Measurements from ENCODE around the gene CLEC9A. TPM values are rescaled to one million over a fixed set of nuclear protein-coding genes. Genes with fewer than 3 reads are reported as not detected.

Gene CLEC9A
- total RNA-seq, 1 experiment from 2014 or later, result not detected

DNA sequence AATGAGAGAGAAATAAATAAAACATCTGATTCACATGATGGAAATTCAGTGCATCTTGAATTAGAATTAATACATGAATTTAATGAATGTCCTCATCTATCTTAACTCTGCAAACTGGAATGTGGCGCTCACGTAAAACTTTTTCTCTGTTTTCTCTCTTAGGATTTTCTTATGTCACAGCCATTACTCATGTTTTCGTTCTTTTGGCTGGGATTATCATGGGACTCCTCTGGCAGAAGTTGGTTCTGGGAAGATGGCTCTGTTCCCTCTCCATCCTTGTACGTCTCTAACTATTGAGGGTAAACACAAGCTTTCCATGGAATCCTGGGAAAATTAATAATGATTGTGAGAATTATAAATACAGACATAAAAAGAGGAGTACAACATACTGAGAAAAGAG is 15.0 kb upstream of the CLEC9A start:
- DNase-seq (ENCODE audit: low read depth, low spot score) (no peak), ATAC-seq (no peak)
- ChIA-PET POLR2A (no interaction called here), RAD21 (ENCODE audit: low non-redundant PET in 1 of 2, low total read pairs in 2 of 2, uncharacterized antibody in 2 of 2, unreplicated experiment in 2 of 2) (no interaction called here), CTCF (no interaction called here)
- H3K27ac ChIP-seq (ENCODE audit: low read depth, low read length), result no peak overlapping the region
- H3K9me2 ChIP-seq (ENCODE audit: insufficient read depth), result peaks cover 4% of the 10 kb centered on the region; the same call in 1 of the 2 replicates
- H3K4me1 ChIP-seq (ENCODE audit: control insufficient read depth in 1 of 2, insufficient read depth in 2 of 2, low read length in 2 of 2), result no peaks in the 10 kb centered on the region
- H2AFZ ChIP-seq (ENCODE audit: low read depth, low read length, poor library complexity, severe bottlenecking), result no peak overlapping the region
- TF ChIP-seq SP1 (IDR thresholded peaks at IDR 0.05; ENCODE audit: low read depth) (no peak), TCF7L2 (IDR thresholded peaks at IDR 0.05; ENCODE audit: borderline replicate concordance, extremely low read depth, insufficient read depth, insufficient read length) (no peak), YY1 (IDR thresholded peaks at IDR 0.05; ENCODE audit: extremely low read depth, insufficient replicate concordance, low read depth, low read length) (no peak), EZH2 (IDR thresholded peaks at IDR 0.05) (no peak), SIN3A (IDR thresholded peaks at IDR 0.05; ENCODE audit: low read depth) (no peak), ELF1 (IDR thresholded peaks at IDR 0.05; ENCODE audit: borderline replicate concordance, low read depth) (no peak), EZH2phosphoT487 (IDR thresholded peaks at IDR 0.05; ENCODE audit: borderline replicate concordance) (no peak), CTCF (IDR thresholded peaks at IDR 0.05 in 2 of 3, conservative IDR thresholded peaks at IDR 0.05 in 1 of 3; ENCODE audit: borderline replicate concordance in 1 of 3, insufficient read depth in 1 of 3, low read depth in 2 of 3, low read length in 2 of 3) (no peak), EGR1 (IDR thresholded peaks at IDR 0.05; ENCODE audit: low read depth) (no peak), ZBTB33 (IDR thresholded peaks at IDR 0.05; ENCODE audit: extremely low read depth, insufficient replicate concordance, low read length) (no peak), RAD21 (IDR thresholded peaks at IDR 0.05; ENCODE audit: low read depth) (no peak)
- no TSS peak for BruUV-seq (replicated peaks)
- H4K20me1 ChIP-seq (ENCODE audit: insufficient read depth), result no peaks in the 10 kb centered on the region
- intact Hi-C loops (cut with micrococcal nuclease), result no loop called here
- peaks cover 46% of the 10 kb centered on the region for H3K27me3 ChIP-seq (ENCODE audit: insufficient read depth, low read length)
- no peaks in the 10 kb centered on the region for H3K9me3 ChIP-seq (ENCODE audit: control insufficient read depth in 1 of 2, insufficient read depth in 1 of 2, low read depth in 1 of 2, low read length in 2 of 2)
- H3K4me3 ChIP-seq (replicated peaks in 1 of 2; ENCODE audit: low read depth in 1 of 2, low read length in 2 of 2), result no peak overlapping the region
- H3K36me3 ChIP-seq (ENCODE audit: control insufficient read depth in 1 of 2, insufficient read depth in 2 of 2, low read length in 2 of 2), result no peaks in the 10 kb centered on the region
- H3K4me2 ChIP-seq (ENCODE audit: low read length), result no peak overlapping the region
- no peaks in the 10 kb centered on the region for H3K79me2 ChIP-seq (ENCODE audit: insufficient read depth, low read length)
- H3K9ac ChIP-seq (ENCODE audit: low read length), result no peak overlapping the region
